HepG2 (cell line): ENCODE data around the gene ZNF814. TPM values are rescaled to one million over a fixed set of nuclear protein-coding genes. Genes with fewer than 3 reads are reported as not detected.

Experiments
- KDM5A ChIP-seq: fragments of 200-600 bp; sonication (generic); IDR thresholded peaks from 2 replicates; pipeline ENCODE4 v1.7.0; 2018; ENCODE audit warnings: antibody characterized with exemption, mild to moderate bottlenecking, low read length, borderline replicate concordance
- SIN3A ChIP-seq: IDR thresholded peaks from 2 replicates; pipeline ENCODE4 v1.6.1; 2011; ENCODE audit warnings: low read depth, mild to moderate bottlenecking, control low read depth, low read length, borderline replicate concordance
- SIN3B ChIP-seq: fragments of 150-350 bp; IDR thresholded peaks from 2 replicates; pipeline ENCODE4 v1.6.1; 2014; ENCODE audit warnings: low read length
- SSRP1 ChIP-seq: IDR thresholded peaks from 2 replicates; pipeline ENCODE4 v1.6.1; 2016; ENCODE audit warnings: control low read depth
- TP53 ChIP-seq: sonication (generic); formaldehyde crosslinking; conservative IDR thresholded peaks from 2 replicates; pipeline ENCODE4 v1.4.0; 2020; ENCODE audit warnings: missing genetic modification reagents
- ZFYVE20 ChIP-seq: sonication (generic); formaldehyde crosslinking; IDR thresholded peaks from 2 replicates; pipeline ENCODE4 v1.8.0; 2023; ENCODE audit warnings: low read depth, mild to moderate bottlenecking, moderate library complexity, missing genetic modification reagents, borderline replicate concordance
- ZNF530 ChIP-seq: sonication (generic); formaldehyde crosslinking; IDR thresholded peaks from 2 replicates; pipeline ENCODE4 v1.5.0; 2020; ENCODE audit warnings: low read depth, mild to moderate bottlenecking, missing genetic modification reagents
- ZNF674 ChIP-seq: sonication (generic); formaldehyde crosslinking; IDR thresholded peaks from 2 replicates; pipeline ENCODE4 v1.5.0; 2020; ENCODE audit warnings: low read depth, mild to moderate bottlenecking, missing genetic modification reagents
- polyA plus RNA-seq, 8 experiments: library from polyadenylated mRNA; depleted of rRNA in 3 of 8; stranded (reverse) in 7 of 8; unstranded in 1 of 8; fragments of >200 nt; fragmentation: Illumina TruSeq in 4 of 8; extraction: Trizol in 4 of 8; gene quantifications; 2 replicates each; pipeline versions ENCODE4 v1.2.1 to v1.2.3, GENCODE V29; 2011 to 2016; ENCODE audit warnings: low read depth in 4 of 8, missing spikeins in 1 of 8, mixed read lengths in 1 of 8; ENCODE audit not compliant: insufficient read depth in 1 of 8
- total RNA-seq, 5 experiments: library from RNA; depleted of rRNA; stranded (reverse); fragments of >200 nt; fragmentation: Illumina TruSeq; extraction: Trizol; gene quantifications; 2 replicates each; pipeline ENCODE4 v1.2.3, GENCODE V29; 2016; ENCODE audit warnings: low read depth in 1 of 5
- TF ChIP-seq, protein P1 (sequence below): sonication (generic); formaldehyde crosslinking; IDR thresholded peaks from 2 replicates; pipeline ENCODE4 v1.5.0; 2020; ENCODE audit warnings: mild to moderate bottlenecking, missing genetic modification reagents, borderline replicate concordance
- TF ChIP-seq, protein P2 (sequence below), 2 experiments: sonication (generic) in 1 of 2; formaldehyde crosslinking in 1 of 2; IDR thresholded peaks; 2 replicates each; pipeline versions ENCODE4 v1.4.0 to v1.6.1; 2018 to 2020; ENCODE audit warnings: missing genetic modification reagents in 2 of 2, borderline replicate concordance in 1 of 2, low read depth in 1 of 2, mild to moderate bottlenecking in 1 of 2, missing biosample characterization in 1 of 2
- TF ChIP-seq, protein P3 (sequence below): sonication (generic); formaldehyde crosslinking; IDR thresholded peaks from 2 replicates; pipeline ENCODE4 v1.5.1; 2020; ENCODE audit warnings: missing genetic modification reagents, mild to moderate bottlenecking, borderline replicate concordance
- TF ChIP-seq, protein P4 (sequence below): sonication (generic); formaldehyde crosslinking; IDR thresholded peaks from 2 replicates; pipeline ENCODE4 v1.8.1; 2022; ENCODE audit warnings: low read depth, mild to moderate bottlenecking, missing genetic modification reagents

ZNF814 gene
- total and polyA plus RNA-seq, 2 of the 13 experiments (the other 11 are each of a cell fraction or from before 2014, with no cell fraction given), result 2.5 to 3.4 TPM

DNA sequence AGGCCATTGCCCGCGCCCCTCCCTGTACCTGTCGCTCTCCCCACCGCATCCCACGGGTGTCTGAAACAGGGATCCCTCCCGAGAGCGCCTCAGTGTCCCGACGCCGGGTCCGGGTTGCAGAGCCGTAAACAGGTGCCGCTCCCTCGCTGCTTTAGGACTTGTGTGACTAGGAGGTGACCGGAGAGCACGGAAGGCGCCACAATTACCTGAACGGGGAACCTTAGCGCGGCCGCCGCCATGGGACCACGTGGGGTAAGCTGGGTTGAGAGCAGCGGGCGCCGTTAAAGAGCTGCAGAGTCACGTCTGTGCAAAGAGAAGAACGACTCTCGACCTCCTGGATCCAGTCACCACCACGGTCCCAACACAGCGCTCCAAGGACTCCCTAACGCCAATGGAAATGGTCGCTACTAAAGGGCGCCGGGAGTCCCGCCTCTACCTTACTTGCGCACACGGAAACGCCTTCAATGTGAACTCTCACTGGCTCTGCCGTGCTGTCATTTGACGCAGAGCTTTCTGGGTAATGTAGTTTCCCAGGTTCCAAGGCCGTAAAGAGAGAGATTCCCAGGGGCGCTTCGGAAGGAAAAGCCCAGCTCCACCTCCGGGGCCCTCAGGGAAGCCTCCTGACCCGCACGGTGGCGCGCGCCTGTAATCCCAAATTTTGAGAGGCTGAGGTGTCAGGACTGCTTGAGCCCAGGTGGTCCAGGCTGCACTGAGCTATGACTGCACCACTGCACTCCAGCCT, 74.2 kb downstream of the ZNF814 start, which contains the start of gene ZNF552 (continued):
- TF ChIP-seq, protein P1, sequence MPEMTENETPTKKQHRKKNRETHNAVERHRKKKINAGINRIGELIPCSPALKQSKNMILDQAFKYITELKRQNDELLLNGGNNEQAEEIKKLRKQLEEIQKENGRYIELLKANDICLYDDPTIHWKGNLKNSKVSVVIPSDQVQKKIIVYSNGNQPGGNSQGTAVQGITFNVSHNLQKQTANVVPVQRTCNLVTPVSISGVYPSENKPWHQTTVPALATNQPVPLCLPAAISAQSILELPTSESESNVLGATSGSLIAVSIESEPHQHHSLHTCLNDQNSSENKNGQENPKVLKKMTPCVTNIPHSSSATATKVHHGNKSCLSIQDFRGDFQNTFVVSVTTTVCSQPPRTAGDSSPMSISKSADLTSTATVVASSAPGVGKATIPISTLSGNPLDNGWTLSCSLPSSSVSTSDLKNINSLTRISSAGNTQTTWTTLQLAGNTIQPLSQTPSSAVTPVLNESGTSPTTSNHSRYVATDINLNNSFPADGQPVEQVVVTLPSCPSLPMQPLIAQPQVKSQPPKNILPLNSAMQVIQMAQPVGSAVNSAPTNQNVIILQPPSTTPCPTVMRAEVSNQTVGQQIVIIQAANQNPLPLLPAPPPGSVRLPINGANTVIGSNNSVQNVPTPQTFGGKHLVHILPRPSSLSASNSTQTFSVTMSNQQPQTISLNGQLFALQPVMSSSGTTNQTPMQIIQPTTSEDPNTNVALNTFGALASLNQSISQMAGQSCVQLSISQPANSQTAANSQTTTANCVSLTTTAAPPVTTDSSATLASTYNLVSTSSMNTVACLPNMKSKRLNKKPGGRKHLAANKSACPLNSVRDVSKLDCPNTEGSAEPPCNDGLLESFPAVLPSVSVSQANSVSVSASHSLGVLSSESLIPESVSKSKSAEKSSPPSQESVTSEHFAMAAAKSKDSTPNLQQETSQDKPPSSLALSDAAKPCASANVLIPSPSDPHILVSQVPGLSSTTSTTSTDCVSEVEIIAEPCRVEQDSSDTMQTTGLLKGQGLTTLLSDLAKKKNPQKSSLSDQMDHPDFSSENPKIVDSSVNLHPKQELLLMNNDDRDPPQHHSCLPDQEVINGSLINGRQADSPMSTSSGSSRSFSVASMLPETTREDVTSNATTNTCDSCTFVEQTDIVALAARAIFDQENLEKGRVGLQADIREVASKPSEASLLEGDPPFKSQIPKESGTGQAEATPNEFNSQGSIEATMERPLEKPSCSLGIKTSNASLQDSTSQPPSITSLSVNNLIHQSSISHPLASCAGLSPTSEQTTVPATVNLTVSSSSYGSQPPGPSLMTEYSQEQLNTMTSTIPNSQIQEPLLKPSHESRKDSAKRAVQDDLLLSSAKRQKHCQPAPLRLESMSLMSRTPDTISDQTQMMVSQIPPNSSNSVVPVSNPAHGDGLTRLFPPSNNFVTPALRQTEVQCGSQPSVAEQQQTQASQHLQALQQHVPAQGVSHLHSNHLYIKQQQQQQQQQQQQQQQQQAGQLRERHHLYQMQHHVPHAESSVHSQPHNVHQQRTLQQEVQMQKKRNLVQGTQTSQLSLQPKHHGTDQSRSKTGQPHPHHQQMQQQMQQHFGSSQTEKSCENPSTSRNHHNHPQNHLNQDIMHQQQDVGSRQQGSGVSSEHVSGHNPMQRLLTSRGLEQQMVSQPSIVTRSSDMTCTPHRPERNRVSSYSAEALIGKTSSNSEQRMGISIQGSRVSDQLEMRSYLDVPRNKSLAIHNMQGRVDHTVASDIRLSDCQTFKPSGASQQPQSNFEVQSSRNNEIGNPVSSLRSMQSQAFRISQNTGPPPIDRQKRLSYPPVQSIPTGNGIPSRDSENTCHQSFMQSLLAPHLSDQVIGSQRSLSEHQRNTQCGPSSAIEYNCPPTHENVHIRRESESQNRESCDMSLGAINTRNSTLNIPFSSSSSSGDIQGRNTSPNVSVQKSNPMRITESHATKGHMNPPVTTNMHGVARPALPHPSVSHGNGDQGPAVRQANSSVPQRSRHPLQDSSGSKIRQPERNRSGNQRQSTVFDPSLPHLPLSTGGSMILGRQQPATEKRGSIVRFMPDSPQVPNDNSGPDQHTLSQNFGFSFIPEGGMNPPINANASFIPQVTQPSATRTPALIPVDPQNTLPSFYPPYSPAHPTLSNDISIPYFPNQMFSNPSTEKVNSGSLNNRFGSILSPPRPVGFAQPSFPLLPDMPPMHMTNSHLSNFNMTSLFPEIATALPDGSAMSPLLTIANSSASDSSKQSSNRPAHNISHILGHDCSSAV (CRISPR knock-in tag), result no peak
- TF ChIP-seq SIN3B (peak; percentile 25; the same call in 1 of the 2 replicates), ZNF674 (CRISPR knock-in tag) (no peak), SSRP1 (CRISPR knock-in tag) (no peak), TP53 (CRISPR knock-in tag) (no peak), ZFYVE20 (CRISPR knock-in tag) (no peak), SIN3A (peak; percentile 80; the same call in 1 of the 2 replicates), ZNF530 (no peak), KDM5A (peak; percentile 65; the same call in 1 of the 2 replicates)
- TF ChIP-seq, protein P2, sequence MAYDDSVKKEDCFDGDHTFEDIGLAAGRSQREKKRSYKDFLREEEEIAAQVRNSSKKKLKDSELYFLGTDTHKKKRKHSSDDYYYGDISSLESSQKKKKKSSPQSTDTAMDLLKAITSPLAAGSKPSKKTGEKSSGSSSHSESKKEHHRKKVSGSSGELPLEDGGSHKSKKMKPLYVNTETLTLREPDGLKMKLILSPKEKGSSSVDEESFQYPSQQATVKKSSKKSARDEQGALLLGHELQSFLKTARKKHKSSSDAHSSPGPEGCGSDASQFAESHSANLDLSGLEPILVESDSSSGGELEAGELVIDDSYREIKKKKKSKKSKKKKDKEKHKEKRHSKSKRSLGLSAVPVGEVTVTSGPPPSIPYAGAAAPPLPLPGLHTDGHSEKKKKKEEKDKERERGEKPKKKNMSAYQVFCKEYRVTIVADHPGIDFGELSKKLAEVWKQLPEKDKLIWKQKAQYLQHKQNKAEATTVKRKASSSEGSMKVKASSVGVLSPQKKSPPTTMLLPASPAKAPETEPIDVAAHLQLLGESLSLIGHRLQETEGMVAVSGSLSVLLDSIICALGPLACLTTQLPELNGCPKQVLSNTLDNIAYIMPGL (CRISPR knock-in tag; IDR thresholded peaks at IDR 0.05; ENCODE audit: borderline replicate concordance in 1 of 2, low read depth in 1 of 2), result peak; percentile 30 to 60; a peak in 3 of 4 replicates
- TF ChIP-seq, protein P3, sequence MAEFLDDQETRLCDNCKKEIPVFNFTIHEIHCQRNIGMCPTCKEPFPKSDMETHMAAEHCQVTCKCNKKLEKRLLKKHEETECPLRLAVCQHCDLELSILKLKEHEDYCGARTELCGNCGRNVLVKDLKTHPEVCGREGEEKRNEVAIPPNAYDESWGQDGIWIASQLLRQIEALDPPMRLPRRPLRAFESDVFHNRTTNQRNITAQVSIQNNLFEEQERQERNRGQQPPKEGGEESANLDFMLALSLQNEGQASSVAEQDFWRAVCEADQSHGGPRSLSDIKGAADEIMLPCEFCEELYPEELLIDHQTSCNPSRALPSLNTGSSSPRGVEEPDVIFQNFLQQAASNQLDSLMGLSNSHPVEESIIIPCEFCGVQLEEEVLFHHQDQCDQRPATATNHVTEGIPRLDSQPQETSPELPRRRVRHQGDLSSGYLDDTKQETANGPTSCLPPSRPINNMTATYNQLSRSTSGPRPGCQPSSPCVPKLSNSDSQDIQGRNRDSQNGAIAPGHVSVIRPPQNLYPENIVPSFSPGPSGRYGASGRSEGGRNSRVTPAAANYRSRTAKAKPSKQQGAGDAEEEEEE (CRISPR knock-in tag), result 0 out of 2 replicates have a peak, but pooled peaks have one; percentile 78
- TF ChIP-seq, protein P4, sequence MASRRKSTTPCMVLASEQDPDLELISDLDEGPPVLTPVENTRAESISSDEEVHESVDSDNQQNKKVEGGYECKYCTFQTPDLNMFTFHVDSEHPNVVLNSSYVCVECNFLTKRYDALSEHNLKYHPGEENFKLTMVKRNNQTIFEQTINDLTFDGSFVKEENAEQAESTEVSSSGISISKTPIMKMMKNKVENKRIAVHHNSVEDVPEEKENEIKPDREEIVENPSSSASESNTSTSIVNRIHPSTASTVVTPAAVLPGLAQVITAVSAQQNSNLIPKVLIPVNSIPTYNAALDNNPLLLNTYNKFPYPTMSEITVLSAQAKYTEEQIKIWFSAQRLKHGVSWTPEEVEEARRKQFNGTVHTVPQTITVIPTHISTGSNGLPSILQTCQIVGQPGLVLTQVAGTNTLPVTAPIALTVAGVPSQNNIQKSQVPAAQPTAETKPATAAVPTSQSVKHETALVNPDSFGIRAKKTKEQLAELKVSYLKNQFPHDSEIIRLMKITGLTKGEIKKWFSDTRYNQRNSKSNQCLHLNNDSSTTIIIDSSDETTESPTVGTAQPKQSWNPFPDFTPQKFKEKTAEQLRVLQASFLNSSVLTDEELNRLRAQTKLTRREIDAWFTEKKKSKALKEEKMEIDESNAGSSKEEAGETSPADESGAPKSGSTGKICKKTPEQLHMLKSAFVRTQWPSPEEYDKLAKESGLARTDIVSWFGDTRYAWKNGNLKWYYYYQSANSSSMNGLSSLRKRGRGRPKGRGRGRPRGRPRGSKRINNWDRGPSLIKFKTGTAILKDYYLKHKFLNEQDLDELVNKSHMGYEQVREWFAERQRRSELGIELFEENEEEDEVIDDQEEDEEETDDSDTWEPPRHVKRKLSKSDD (CRISPR knock-in tag), result peak; percentile 72; the same call in 1 of the 2 replicates
